ENCODE data around the gene NSUN5.
A peak's percentile ranks its signal among the peaks of the same experiment; 100 is the strongest.
"Not testable (repeated sequence)": the region's sequence is repeated elsewhere in the genome, so short reads cannot be mapped to it uniquely, and the experiment has no call there.

NSUN5 gene

DNA sequence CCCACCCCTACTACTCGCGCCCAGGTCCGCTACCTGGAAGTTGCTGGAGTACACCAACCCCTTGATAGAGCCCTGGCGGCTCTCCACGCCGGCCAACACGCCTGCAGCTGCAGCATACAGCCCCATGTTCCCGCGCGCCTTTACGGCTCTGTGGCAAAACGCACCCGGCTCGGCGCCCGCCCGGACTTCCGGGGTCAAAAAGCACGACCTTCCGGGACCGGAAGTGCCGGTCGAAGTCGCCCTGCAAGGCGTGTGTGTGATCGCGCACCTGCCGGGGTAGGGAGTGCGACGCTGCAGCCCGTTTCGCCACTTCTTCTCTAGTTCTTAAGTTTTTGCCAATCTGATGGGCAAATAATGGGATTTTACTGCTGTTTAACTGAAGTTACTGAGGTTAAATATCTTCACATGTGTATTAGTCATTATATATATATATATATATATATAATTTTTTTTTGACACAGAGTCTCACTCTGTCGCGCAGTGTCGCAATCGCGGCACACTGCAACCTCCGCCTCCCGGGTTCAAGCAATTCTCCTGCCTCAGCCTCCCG is at the start of gene NSUN5:
TSS of gene NSUN5 (minus strand) at position 162 of the 550 bp plus-strand sequence. CDS start at position 126, 36 bp downstream.
- DNase-seq, result peak; percentile 81

GRCh38 chr7:73356159-73356558 is 47.5 kb upstream of the NSUN5 start:
- no peak for DNase-seq

DNA sequence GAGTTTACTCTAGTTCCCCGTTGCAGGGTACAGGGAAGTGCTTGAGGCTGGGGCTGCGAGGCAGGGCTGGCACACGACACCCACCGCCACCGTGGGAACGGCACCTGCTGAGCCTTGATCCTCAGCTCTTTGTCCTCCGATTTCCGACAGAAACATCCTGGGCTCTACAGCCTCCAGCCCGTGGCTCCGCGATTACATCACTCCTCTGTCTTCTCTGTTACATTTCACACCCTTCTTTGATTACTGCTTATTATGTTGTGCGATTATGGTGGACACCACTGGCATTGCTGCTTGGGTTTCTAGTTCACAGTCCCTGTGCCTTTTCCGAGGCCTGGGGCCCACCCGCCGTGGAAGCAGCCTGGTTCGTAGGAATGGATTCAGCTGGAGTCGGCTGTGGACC is 46.2 kb upstream of the NSUN5 start:
- DNase-seq, result no peak

GRCh38 chr7:73354196-73354595 is 45.6 kb upstream of the NSUN5 start:
- no peak for DNase-seq

DNA sequence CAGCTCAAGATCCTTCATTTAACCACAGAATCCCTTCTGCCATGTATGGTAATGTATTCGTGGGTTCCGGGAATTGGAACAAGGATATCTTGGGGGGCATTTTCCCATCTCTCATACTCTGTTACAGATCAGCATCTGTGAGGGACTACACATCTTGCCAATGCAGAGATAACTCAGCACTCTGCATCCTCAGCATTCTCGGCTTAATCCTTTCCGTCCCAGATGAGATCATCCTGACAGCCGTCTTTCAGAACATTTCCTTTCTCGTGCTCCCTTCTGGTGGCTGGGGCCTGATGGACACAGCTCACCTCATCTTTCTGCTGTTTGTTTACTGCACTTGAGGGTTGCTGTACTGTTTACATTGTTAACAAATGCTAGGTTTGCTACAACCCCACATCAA is 44.6 kb upstream of the NSUN5 start:
- no peak for DNase-seq

DNA sequence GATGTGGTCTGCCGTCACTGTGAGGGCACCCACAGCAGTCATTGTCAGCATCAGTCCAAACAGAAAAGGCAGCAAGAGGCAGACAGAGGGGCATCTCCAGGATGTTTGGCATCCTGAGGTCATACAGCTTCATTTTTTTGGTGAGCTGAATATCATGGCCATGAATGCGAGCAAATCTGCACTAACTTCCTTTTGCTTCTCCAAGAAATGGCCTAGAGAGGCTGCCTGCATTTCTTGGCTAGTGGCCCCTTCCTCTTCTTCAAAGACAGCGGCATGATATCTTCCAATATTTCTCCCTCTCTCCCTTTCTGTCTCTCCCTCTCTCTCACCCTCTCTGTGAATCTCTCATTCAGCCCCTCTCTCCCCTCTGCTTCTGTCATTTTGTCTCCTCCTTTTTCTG is 44.2 kb upstream of the NSUN5 start:
- DNase-seq, result no peak

- no peak for DNase-seq
Observed at GRCh38 chr7:73351447-73352167, 43.0 kb upstream of the NSUN5 start.

DNA sequence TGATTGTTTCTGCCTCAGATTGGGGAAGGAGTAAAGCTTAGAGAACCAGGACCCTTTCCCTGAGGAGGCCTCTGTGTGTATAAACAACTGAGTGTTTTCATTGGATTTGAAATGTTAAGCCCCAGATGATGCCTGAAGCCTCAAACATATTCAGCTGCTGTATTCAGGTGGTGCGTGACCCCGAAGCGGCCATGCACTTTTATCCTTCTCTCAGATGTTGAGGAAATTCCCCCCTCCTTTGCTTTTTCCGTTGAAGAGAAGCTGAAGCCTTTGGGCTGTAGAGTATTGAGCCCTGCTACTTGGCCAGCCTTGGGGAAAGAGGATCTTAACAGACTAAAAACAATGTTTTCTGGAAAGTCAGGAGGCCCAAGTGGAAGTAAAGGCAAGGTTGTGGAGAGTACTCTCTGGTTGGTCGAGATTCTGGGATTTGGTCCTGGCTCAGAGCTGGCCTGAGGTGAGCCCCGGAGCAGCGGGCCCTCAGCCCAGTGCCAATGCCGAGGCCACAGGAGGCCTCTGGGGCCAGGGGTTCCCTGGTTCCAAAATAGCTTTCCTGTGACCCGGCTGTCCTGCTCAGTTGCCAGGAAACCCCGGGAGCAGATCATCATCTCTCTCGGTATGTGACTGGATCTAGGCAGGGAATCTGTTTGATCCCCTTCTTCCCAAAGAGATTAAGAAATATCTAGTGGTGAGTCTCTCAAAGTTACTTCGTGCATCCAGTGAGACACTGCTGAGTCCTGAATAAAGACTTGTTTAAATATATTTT is 41.9 kb upstream of the NSUN5 start:
- DNase-seq, result no peak

- no peak for DNase-seq
Observed at GRCh38 chr7:73349763-73350162, 41.1 kb upstream of the NSUN5 start.

- DNase-seq, result no peak
Observed at GRCh38 chr7:73345951-73346350, 37.3 kb upstream of the NSUN5 start.

- no peak for DNase-seq
Observed at GRCh38 chr7:73345538-73345937, 36.9 kb upstream of the NSUN5 start.

- no peak for DNase-seq
Observed at GRCh38 chr7:73343671-73344380, 35.2 kb upstream of the NSUN5 start.

DNA sequence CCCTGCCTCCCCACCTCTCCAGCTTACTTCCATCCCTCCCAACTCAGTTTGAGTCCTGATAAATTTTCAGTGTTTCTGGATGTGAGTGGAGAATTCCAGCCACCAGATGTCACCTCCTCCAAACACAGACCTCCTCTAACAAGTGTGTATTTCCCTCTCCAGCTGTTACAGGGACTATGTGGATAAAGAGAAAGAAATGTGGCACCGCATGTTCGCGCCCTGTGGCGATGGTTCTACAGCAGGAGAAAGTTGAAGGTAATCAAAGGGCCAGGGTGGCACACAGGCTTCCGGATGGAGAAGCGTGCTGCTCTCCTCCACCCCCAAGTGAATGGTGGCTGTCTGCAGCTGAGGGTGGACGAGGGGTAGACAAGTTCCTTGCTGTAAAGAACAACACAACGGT is 34.0 kb upstream of the NSUN5 start:
- no peak for DNase-seq

DNA sequence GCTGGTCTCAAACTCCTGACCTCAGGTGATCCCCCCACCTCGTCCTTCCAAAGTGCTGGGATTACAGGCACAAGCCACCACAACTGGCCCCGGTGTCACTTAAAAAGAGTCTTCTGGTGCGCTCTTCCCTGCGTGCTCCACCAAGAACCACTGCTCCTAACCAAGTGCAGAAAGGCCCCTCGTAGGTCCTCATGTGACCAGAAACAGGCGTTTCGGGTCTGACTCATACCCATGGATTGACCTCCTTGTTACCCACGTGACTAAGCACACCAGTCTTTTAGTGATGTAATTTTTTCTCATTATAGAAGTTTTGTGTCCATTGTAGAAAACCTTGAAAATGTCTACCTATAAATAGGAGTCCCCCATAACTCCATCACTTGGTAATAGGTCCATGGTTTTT is 33.3 kb upstream of the NSUN5 start:
- no peak for DNase-seq

DNA sequence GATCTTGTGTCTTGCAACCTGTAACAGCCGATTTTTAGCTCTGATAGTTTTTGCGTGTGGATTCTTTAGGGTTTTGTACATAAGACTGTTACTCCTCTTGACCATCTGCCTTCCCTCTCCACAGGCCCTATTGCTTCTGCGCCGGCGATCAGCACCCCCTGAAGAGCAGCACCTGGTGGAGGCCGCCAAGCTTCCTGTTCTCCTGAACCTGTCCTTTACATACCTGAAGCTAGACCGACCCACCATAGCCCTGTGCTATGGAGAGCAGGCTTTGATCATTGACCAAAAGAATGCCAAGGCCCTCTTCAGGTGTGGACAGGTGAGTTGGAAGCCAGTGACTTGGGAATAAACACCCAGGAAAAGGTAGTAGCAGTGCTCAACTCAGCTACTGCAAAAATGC is 31.9 kb upstream of the NSUN5 start:
- DNase-seq, result no peak

DNA sequence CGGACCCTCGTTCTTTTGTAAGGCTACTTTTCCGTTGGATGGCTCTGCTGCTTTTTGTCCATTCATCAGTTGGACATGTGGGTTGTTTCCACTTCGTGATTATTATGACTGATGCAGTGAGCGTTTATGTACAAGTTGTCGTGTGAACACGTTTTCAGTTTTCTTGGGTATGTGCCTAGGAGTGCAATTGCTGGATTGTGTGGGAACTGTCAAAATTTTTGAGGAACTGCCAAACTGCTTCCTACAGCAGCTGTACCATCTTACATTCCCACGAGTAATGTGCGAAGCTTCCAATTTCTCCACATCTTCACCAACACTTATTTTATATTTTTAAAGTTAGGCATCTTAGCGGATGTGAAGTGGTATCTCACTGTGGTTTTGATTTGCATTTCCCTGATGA is 29.7 kb upstream of the NSUN5 start:
- no peak for DNase-seq

DNA sequence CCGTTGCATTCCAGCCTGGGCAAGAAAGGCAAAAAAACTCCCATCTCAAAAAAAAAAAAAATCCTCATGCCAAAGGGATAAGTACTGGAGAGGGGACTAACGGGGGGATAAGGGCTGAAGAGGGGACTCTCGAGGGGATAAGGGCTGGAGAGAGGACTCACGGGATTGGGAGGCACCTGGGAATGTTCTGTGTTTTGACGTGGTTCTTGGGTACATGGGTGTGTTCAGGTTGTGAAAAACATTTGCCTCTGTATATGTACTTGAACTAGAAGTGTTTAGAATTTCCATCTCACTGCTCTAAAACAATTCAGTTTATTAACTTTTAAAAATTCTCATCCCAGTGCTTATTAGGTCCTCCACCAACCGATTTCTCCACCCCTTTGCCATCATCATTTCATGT is 23.8 kb upstream of the NSUN5 start:
- no peak for DNase-seq

DNA sequence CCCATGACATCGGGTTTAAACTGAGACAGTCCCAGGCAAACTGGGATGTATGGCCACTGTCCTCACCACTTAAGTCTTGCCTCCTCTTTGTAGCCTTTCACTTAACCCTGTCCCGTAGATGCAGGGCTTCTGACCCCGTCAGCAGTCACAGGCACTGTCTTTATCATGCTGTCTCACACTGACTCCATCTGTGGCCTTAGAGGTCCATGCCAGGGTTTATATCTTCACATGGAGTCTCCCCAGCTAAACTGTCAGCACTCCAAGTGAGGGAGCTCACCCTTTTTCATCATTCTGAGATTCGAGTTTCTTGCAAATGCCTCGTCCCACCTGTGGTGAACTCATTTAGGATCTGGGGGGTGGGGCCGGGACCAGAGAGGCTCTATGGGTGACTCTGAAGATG is 22.1 kb upstream of the NSUN5 start:
- DNase-seq, result no peak

DNA sequence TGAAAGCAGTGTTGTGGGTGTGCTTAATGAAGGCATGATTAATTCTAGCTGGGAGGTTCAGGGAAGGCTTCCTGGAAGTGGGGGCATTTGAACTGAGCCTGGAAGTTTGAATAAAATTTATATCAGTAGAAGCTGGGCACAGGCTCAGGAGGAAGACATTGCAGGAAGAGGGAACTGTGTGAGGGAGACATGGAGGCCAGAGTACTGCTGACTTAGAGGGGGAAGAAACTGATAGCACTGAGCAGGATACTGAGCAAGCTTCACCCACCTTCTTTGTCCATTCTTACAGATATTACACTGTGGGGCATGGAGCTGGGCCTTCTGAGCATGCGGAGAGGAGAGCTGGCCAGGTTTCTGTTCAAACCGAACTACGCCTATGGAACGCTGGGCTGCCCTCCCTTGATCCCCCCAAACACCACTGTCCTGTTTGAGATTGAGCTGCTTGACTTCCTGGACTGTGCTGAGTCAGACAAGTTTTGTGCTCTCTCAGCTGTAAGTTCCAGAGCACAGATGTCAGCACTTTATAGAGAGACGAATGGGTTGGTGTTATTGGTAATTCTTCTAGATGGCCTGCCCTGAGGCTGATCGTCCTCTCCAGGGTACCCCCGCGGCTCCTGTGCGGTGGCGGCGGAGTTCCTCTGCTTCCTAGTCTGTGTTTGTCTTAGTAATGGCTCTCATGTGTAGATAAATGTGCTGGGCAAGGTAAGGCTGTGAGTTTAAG is 21.4 kb upstream of the NSUN5 start:
- DNase-seq, result no peak

DNA sequence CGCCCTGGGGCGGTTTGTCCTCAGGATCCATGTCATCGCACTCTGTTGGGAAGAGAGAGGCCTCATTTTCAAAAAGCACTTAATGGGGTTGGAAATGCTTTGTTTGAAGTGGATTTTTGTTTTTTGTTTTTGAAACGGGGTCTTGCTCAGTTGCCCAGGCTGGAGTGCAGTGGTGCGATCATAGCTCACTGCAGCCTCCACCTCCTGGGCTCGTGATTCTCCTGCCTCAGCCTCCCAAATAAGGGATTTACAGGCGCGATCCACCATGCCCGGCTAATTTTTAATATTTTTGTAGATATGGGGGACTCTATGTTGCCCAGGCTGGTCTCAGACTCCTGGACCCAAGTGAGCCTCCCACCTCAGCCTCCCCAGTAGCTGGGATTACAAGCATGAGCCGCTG is 20.1 kb upstream of the NSUN5 start:
- no peak for DNase-seq

DNA sequence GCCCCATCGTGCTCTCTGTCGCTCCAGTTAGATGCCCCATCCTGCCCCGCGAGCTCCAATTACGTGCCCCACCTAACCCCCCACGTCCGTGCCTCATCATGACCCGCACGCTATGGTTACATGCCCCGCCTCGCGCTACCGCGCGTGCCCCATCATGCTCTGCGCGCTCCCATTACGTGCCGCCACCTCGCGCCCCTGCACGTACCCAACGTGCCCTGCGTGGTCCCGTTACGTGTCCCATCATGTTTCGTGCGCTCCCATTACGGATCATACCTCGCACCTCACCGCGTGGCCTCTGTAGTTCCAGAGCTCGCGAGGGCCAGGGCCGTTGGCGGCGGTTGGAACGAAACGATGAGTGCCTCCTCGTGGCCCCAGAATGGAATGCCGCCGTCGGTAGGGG is 19.3 kb upstream of the NSUN5 start, which contains the start of the genes FKBP6 and TRIM50:
TSS of gene FKBP6 (plus strand) at position 240 of the 400 bp plus-strand sequence. CDS start 268 bp downstream, outside the sequence.
TSS of gene TRIM50 (minus strand) at position 161 of the 400 bp plus-strand sequence. CDS start 3,295 bp downstream, outside the sequence.
- not testable (repeated sequence) for DNase-seq

DNA sequence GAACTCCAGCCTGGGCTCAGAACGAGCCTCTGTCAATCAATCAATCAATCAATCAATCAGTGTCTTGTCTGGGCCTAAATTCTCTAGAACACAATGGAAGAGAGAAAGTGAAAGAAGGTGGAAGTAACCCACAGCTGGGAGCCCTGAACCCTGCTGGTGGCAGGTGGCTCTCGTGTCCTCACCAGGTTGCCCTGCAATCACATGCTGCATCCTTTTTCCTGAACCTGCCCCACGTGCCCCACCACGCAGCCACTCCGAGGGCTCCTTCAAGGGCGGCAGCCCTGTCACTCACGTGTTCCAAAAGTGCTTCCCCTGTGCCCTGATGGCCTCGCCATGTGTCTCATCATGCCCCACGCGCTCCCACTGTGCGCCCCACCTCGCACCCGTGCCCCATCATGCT is 18.8 kb upstream of the NSUN5 start:
- DNase-seq, result not testable (repeated sequence)

DNA sequence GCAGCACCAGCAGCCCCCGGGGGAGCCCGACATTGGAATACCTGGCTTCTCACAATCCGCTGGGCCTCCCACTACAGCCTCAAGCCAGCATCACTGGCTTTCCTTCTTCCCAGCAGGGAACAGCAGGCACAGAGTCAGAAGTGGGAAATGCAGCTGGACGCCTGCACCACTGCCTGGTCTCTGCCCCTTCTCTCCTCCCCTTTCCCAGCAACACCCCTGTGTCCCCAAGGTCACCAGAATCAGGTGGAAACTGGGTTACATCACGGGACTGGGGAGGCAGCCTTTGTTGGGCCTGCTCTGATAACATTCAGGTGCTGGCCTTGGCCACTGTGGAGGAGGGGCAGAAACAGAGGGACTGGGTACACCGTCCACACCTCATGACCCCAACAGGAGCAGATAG is 16.8 kb upstream of the NSUN5 start:
- DNase-seq, result not testable (repeated sequence)

Measured in activated CD4-positive, alpha-beta T cell treated with anti-CD3 and anti-CD28 coated beads for 1 hour (primary cell).